ENCODE results near the gene MFAP2. TPM values are rescaled to one million over a fixed set of nuclear protein-coding genes. Genes with fewer than 3 reads are reported as not detected.

MFAP2 gene
- total RNA-seq, 2 donors from 2014 or later: 1.4 to 6.0 TPM

DNA sequence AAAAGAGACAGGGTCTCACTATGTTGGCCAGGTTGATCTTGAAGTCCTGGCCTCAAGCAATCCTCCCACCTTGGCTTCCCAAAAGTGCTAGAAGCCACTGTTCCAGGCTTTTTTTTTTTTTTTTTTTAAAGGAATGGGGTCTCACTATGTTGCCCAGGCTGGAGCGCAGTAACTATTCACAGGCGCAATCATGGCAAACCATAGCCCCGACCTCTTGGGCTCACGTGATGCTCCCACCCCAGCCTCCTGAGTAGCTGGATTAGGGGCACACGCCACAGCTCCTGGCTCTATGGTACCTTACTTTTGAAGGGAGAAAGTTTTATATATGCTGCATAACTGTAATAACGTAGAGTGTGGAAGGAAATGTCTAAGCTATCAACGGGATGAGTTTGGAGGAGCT lies 37.0 kb upstream of the MFAP2 start:
- no peak for DNase-seq
- H3K9ac ChIP-seq (ENCODE audit: low read depth in 2 of 2, low read length in 2 of 2): no peak overlapping the region
- H3K4me1 ChIP-seq: no peaks in the 10 kb centered on the region
- TF ChIP-seq, protein P1, sequence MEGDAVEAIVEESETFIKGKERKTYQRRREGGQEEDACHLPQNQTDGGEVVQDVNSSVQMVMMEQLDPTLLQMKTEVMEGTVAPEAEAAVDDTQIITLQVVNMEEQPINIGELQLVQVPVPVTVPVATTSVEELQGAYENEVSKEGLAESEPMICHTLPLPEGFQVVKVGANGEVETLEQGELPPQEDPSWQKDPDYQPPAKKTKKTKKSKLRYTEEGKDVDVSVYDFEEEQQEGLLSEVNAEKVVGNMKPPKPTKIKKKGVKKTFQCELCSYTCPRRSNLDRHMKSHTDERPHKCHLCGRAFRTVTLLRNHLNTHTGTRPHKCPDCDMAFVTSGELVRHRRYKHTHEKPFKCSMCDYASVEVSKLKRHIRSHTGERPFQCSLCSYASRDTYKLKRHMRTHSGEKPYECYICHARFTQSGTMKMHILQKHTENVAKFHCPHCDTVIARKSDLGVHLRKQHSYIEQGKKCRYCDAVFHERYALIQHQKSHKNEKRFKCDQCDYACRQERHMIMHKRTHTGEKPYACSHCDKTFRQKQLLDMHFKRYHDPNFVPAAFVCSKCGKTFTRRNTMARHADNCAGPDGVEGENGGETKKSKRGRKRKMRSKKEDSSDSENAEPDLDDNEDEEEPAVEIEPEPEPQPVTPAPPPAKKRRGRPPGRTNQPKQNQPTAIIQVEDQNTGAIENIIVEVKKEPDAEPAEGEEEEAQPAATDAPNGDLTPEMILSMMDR (IDR thresholded peaks at IDR 0.05): no peak
- intact Hi-C loops (cut with DNase I): no loop called here
- H3K36me3 ChIP-seq: peaks cover 30% of the 10 kb centered on the region
- no peaks in the 10 kb centered on the region for H3K9me3 ChIP-seq
- no peak overlapping the region for H3K27ac ChIP-seq
- H3K27me3 ChIP-seq: no peaks in the 10 kb centered on the region
- no peak overlapping the region for H3K4me3 ChIP-seq

DNA sequence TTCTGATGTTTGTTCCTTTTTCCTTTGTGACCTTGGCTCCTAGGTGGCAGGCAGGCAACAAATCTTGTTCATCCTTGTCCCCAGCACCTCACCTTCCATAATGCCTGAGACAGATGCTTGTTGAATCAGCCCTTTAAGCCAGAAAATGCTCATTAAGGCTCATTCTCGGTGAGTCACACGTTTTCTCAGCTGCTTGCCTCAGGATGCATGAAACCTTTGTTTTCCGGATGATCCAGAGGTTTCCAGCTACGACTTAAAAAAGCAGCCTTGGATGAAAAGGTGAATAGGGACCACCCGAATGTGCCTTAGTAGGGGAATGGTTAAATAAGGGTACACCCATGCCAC lies 35.9 kb upstream of the MFAP2 start:
- Histone ChIP-seq H3K36me3 (peaks cover 23% of the 10 kb centered on the region), H3K27me3 (no peaks in the 10 kb centered on the region), H3K9ac (ENCODE audit: low read depth in 2 of 2, low read length in 2 of 2) (no peak overlapping the region), H3K9me3 (no peaks in the 10 kb centered on the region), H3K27ac (no peak overlapping the region), H3K4me3 (no peak overlapping the region), H3K4me1 (no peaks in the 10 kb centered on the region)
- TF ChIP-seq, protein P1 (IDR thresholded peaks at IDR 0.05): no peak
- no peak for DNase-seq
- intact Hi-C loops (cut with DNase I): no loop called here

DNA sequence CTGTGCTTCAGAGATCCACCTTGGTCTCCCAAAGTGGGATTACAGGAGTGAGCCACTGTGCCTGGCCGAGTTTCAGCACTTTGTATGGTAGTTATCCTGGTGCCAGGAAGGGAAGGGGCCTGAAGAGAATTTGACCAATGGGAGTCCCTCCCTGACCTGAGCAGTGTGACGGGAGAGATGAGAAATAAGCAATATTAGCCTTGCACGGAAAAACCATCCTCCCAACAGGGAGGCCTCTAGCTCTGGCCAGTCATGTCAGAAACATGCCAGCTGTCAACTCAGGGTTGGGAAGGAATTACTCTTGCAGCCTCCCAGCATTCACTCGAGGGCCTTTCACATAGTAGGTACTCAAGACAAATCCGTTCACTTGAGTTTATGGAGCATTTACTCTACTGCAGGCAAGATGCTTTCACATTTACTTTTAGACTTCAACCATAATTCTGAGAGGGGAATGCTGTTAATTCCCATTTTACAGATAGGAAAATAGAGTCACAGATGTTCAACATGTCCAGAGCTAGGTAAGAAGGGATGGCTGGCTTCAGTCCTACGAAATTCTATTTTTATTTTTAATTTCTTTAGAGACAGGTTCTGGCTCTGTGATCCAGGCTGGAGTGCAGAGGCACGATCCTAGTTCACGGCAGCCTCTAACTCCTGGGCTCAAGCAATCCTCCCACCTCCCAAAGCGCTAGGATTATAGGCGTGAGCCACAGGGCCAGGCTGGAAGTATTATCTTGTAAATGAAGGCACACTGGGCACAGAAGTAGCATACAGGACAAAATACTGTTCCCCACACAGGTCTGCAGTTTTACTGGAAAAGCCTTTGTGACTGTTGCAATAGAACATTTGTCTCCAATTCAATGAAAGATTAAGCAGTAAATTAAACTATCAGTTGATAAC lies 34.5 kb upstream of the MFAP2 start:
- Histone ChIP-seq H3K9ac (ENCODE audit: low read depth in 2 of 2, low read length in 2 of 2) (no peak overlapping the region), H3K27me3 (no peaks in the 10 kb centered on the region), H3K4me1 (peaks cover 7% of the 10 kb centered on the region), H3K27ac (no peak overlapping the region), H3K9me3 (no peaks in the 10 kb centered on the region), H3K36me3 (peaks cover 9% of the 10 kb centered on the region), H3K4me3 (no peak overlapping the region)
- TF ChIP-seq, protein P1 (IDR thresholded peaks at IDR 0.05): no peak
- intact Hi-C loops (cut with DNase I): no loop called here
- DNase-seq: no peak

DNA sequence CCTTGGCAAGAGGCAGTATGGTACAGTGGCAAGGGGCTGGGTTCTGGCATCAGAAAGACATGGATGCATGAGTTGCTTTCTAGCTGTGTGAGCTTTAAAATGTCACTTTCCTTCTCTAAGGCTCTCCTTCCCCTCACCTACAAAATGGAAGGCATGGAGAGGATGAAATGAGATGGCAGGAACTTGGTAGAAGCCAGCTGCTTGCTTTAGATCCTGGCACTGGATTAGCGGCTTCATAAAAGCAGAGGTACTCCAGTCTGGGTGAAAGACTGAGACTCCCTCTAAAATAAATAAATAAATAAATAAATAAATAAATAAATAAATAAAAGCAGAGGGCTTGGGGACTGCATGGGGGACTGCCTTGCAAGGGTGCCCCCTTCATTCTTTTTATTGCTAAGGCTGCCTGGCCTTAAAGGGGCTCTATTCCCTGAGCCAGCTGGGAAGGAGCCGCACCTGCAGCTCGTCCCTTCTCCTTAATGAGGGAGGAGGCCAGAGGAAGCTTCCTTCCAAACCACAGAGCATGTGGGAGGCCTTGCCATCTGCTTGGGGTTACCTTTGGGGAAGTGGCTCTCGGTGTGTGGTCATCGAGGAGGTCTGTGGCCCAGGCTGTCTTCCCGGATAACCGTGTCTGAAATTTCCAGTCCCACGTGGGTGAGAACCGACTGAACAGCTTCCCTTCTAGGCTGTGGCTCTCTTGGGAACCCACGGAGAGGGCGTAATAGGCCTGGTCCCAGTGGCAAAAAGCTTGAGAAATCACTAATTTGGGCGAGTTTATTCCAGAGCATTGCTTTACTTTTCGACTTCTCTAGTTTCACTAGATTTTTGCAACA lies 33.3 kb upstream of the MFAP2 start:
- Histone ChIP-seq H3K9ac (ENCODE audit: low read depth in 2 of 2, low read length in 2 of 2) (no peak overlapping the region), H3K4me3 (no peak overlapping the region), H3K9me3 (no peaks in the 10 kb centered on the region), H3K4me1 (peaks cover 10% of the 10 kb centered on the region), H3K36me3 (peaks cover 2% of the 10 kb centered on the region), H3K27me3 (no peaks in the 10 kb centered on the region), H3K27ac (no peak overlapping the region)
- no peak for DNase-seq
- TF ChIP-seq, protein P1 (IDR thresholded peaks at IDR 0.05): no peak
- intact Hi-C loops (cut with DNase I): no loop called here

DNA sequence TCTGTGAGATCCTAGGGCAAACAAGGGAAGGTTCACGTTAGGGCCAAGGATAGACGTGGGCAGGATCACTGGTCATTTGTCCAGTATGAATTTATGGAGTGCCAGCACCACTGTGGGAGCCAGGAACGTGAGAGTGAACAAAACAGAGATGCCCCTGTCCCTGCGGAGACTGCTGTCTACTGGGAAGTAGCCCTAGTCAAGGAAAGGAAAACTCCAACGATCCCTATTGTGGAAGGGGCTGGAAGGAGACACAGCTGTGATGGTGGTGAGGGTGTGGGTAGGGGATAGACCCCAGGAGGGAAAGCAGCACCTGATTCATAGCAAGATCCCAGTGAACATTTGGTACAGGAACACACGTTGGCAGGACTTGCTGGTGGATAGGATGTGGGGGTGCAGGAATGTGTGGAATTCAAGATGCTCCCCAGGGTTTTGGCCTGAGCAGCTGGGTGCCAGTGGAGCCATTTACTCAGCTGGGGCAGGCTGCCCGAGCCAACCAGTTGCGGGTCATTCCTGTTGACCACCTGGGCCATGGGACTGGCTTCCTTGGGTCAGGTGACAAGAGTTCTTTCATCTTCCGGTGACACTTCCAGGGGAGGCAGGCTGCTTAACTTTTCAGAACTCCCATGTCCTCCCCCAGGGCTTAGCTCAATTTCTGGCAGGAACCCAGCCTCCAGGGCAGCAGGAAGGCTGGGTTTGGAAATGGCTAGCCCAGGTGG lies 32.5 kb upstream of the MFAP2 start:
- Histone ChIP-seq H3K4me1 (peaks cover 10% of the 10 kb centered on the region), H3K4me3 (no peak overlapping the region), H3K27me3 (no peaks in the 10 kb centered on the region), H3K9me3 (no peaks in the 10 kb centered on the region), H3K27ac (no peak overlapping the region), H3K36me3 (no peaks in the 10 kb centered on the region), H3K9ac (ENCODE audit: low read depth in 2 of 2, low read length in 2 of 2) (no peak overlapping the region)
- intact Hi-C loops (cut with DNase I): no loop called here
- TF ChIP-seq, protein P1 (IDR thresholded peaks at IDR 0.05): no peak
- DNase-seq: no peak

All from colonic mucosa (tissue), 4 donors.